Nephron (organoid): ENCODE results near the gene OCA2.

Source experiments
- H3K27ac Mint-ChIP-seq, 3 experiments: 2 replicates each; pipeline ENCODE4 v1.8.0; 2020; ENCODE audit warnings: mixed read lengths in 3 of 3, mild to moderate bottlenecking in 2 of 3, moderate library complexity in 1 of 3
- H3K27me3 Mint-ChIP-seq: 2 replicates; pipeline ENCODE4 v1.8.0; 2021; ENCODE audit warnings: low read depth, mild to moderate bottlenecking, moderate library complexity, mixed read lengths
- H3K36me3 Mint-ChIP-seq: 2 replicates; pipeline ENCODE4 v1.8.0; 2020; ENCODE audit warnings: low read depth, mixed read lengths
- H3K4me1 Mint-ChIP-seq: 2 replicates; pipeline ENCODE4 v1.8.0; 2020; ENCODE audit warnings: mixed read lengths
- H3K4me3 Mint-ChIP-seq, 3 experiments: 2 replicates each; pipeline ENCODE4 v1.8.0; 2020; ENCODE audit warnings: mild to moderate bottlenecking in 3 of 3, mixed read lengths in 3 of 3, moderate library complexity in 2 of 3
- H3K9me3 Mint-ChIP-seq: 2 replicates; pipeline ENCODE4 v1.8.0; 2020; ENCODE audit warnings: mixed read lengths
- TF ChIP-seq, protein P1 (sequence below), 3 experiments: fragments of 200-600 bp; sonication (generic); IDR thresholded peaks; one replicate each; pipeline ENCODE4 v1.5.0; 2021; ENCODE audit warnings: antibody characterized with exemption in 3 of 3; ENCODE audit not compliant: unreplicated experiment in 3 of 3

The OCA2 gene

DNA sequence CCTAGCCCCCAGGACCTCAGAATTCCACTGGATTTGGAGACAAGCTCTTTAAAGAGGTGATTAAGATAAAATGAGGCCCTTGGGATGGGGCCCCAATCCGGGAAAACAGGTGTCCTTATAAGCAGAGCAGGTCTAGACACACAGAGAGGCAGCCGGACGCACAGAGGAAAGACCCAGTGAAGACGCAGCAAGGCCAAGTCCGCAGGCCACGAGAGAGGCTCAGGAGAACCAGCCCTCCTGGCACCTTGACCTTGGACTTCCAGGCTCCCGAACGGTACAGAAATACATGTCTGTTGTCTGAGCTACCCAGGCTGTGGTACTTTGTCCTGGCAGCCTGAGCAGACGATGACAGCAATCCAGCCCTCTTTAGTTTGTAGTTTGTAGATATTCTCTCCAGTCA, 324.5 kb downstream of the OCA2 start:
- Mint-ChIP-seq H3K27ac (no peak overlapping the region), H3K9me3 (peaks cover 3% of the 10 kb centered on the region), H3K4me1 (no peaks in the 10 kb centered on the region), H3K36me3 (no peaks in the 10 kb centered on the region), H3K4me3 (no peak overlapping the region), H3K27me3 (peaks cover 6% of the 10 kb centered on the region)
- TF ChIP-seq, protein P1, sequence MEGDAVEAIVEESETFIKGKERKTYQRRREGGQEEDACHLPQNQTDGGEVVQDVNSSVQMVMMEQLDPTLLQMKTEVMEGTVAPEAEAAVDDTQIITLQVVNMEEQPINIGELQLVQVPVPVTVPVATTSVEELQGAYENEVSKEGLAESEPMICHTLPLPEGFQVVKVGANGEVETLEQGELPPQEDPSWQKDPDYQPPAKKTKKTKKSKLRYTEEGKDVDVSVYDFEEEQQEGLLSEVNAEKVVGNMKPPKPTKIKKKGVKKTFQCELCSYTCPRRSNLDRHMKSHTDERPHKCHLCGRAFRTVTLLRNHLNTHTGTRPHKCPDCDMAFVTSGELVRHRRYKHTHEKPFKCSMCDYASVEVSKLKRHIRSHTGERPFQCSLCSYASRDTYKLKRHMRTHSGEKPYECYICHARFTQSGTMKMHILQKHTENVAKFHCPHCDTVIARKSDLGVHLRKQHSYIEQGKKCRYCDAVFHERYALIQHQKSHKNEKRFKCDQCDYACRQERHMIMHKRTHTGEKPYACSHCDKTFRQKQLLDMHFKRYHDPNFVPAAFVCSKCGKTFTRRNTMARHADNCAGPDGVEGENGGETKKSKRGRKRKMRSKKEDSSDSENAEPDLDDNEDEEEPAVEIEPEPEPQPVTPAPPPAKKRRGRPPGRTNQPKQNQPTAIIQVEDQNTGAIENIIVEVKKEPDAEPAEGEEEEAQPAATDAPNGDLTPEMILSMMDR (IDR thresholded peaks at IDR 0.05; ENCODE audit: unreplicated experiment in 3 of 3) = no peak

DNA sequence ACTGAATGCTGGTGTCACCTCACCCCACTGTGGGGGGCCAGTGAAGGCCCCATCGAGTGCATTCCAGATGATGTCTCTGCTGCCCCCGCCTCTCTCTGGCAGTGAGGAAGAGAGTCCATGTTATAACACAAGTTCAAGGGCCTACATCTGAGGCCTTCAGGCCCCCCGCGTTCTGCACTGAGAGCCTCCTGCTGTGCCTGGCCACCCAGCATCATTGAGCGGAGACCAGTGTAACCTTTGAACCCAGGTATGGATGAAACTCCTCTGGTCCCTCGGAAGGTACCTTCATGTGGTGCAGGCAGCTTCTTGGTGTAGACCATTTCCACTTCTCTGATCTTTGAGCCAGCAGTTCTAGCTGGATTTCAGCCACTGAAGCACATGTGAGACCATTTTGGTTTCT, 324.9 kb downstream of the OCA2 start:
- no peak overlapping the region for H3K4me3 Mint-ChIP-seq
- H3K27ac Mint-ChIP-seq = no peak overlapping the region
- peaks cover 3% of the 10 kb centered on the region for H3K9me3 Mint-ChIP-seq
- H3K27me3 Mint-ChIP-seq = peaks cover 6% of the 10 kb centered on the region
- no peaks in the 10 kb centered on the region for H3K36me3 Mint-ChIP-seq
- TF ChIP-seq, protein P1 (IDR thresholded peaks at IDR 0.05; ENCODE audit: unreplicated experiment in 3 of 3) = no peak
- no peaks in the 10 kb centered on the region for H3K4me1 Mint-ChIP-seq

DNA sequence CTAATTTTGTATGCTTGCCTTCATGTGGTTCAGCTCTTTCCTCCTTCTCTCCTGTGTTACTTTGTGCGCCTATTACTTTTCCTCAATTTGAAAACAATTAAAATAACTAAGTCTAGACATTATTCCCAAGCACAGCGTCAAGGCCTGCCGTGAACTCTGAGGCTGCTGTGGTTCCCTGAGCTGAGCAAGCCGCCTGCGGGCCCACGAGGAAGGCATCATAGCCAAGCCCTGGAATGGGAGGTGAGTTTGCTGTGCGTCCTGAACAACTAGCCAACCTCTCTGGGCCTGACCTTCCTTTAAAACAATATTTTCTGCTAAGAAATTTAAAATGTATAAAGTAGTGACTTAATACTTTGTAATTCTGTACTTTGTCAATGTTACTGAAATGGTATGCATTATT, 327.2 kb downstream of the OCA2 start:
- H3K4me3 Mint-ChIP-seq = no peak overlapping the region
- H3K9me3 Mint-ChIP-seq = peaks cover 9% of the 10 kb centered on the region

DNA sequence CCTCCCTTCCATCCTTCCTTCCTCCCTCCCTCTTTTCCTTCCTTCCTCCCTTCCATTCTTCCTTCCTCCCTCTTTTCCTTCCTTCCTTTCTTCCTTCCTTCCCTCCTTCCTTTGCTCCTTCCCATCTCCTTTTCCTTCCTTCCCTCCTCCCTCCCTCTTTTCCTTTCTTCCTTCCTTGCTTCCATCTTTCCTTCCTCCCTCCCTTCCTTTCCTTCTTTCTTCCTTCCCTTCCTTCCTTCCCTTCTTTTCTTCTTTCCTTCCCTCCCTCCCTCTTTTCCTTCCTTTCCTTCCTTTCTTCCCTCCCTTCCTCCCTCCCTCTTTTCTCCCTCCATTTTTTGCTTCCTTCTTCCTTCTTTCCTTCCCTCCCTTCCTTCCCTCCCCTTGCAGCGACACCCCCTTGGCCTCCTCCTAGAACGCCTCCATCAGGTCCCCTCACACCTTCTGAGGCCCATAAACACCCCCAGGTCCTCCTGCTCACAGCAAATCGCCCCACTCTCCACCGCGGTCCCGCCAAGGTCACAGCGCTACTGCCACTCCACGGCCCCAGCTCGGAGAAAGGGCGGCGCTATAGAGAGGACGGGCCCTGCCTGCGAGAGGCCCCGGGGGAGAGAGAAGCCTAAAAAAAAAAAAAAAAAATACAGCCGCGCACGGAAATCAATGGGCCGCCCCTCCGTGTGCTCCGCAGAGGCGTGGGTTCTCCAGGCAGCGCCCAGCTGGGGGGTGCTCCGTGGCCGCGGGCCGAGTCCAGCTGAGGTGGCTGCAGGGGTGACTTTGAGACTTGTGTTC, 328.2 kb downstream of the OCA2 start:
- Mint-ChIP-seq H3K9me3 (peaks cover 10% of the 10 kb centered on the region), H3K4me3 (no peak overlapping the region), H3K36me3 (no peaks in the 10 kb centered on the region), H3K27me3 (peaks cover 3% of the 10 kb centered on the region), H3K4me1 (peaks cover 5% of the 10 kb centered on the region), H3K27ac (no peak overlapping the region)
- TF ChIP-seq, protein P1 (IDR thresholded peaks at IDR 0.05; ENCODE audit: unreplicated experiment in 3 of 3) = no peak

More for the DNA sequence above, 327.2 kb downstream of the OCA2 start:
- H3K27ac Mint-ChIP-seq = no peak overlapping the region
- peaks cover 3% of the 10 kb centered on the region for H3K27me3 Mint-ChIP-seq
- TF ChIP-seq, protein P1 (IDR thresholded peaks at IDR 0.05; ENCODE audit: unreplicated experiment in 3 of 3) = no peak
- no peaks in the 10 kb centered on the region for H3K36me3 Mint-ChIP-seq
- peaks cover 5% of the 10 kb centered on the region for H3K4me1 Mint-ChIP-seq

DNA sequence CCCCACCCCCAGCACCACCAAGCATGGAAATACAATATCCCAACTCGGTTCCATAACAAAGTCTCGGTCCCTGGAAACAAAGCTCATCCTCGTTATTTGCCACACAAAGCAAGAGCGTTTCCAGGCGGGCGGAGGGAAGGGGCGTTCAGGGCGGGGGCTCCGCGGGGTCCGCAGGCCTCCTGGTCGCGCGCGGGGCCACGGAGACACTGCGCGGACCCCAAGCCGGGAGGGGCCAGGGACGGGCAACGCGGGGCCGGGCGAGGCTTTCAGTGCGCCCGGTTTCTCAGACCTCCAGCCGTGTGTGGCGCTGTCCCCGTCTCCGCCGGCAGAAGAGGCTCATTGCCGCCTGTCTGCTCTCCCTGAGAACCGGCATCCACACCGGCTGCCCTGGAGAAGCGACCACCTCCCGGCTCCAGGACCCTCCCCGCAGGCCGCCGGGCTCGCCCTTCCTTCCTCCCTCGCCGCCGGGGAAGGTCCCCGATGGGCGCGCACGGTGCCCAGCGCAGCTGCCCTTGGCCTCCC, 329.0 kb downstream of the OCA2 start:
- no peaks in the 10 kb centered on the region for H3K36me3 Mint-ChIP-seq
- H3K27ac Mint-ChIP-seq = no peak overlapping the region
- TF ChIP-seq, protein P1 (IDR thresholded peaks at IDR 0.05; ENCODE audit: unreplicated experiment in 3 of 3) = no peak
- peaks cover 5% of the 10 kb centered on the region for H3K4me1 Mint-ChIP-seq
- peaks cover 10% of the 10 kb centered on the region for H3K9me3 Mint-ChIP-seq
- H3K4me3 Mint-ChIP-seq = no peak overlapping the region
- peaks cover 3% of the 10 kb centered on the region for H3K27me3 Mint-ChIP-seq

DNA sequence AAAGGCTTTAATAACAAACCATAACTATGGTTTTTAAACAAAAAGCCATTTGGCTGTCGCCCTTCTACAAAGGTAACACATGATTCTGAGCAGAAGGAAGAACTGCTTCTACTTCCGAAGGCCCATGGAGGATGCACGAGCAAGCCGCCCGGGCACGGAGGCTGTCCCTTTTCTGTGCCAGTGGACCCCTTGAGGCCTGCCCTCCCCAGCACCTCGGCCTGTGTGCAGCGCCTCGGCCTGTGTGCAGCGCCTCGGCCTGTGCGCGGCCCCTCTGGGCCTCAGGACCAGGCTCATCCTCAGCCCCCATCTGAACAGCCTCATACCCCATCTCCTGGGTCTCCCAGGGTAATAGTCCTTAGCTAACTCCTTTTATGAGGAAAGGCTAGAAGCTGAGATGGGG, 329.5 kb downstream of the OCA2 start:
- Mint-ChIP-seq H3K27me3 (peaks cover 3% of the 10 kb centered on the region), H3K36me3 (no peaks in the 10 kb centered on the region), H3K4me1 (peaks cover 5% of the 10 kb centered on the region), H3K4me3 (no peak overlapping the region), H3K9me3 (peaks cover 10% of the 10 kb centered on the region), H3K27ac (no peak overlapping the region)
- TF ChIP-seq, protein P1 (IDR thresholded peaks at IDR 0.05; ENCODE audit: unreplicated experiment in 3 of 3) = no peak
